HCT116 (cell line): ENCODE results near the gene CACNA1A. TPM values are rescaled to one million over a fixed set of nuclear protein-coding genes. Genes with fewer than 3 reads are reported as not detected.

ENCODE experiments used
- ATAC-seq: fragments of 200-7000 bp; cut with Tn5 transposase; 2 replicates; pipeline ENCODE4 v1.9.1; 2020; ENCODE audit warnings: mild to moderate bottlenecking, moderate library complexity
- BruUV-seq: library from RNA; stranded (reverse); fragments of 400-500 nt; replicated peaks from 2 replicates; lab custom pipeline; 2021; lab: Mats Ljungman, UMichigan
- CTCF ChIA-PET: fragments of 300-600 bp; sonication (Branson Sonifier 250); formaldehyde crosslinking; loops from one replicate; lab custom pipeline; 2021; ENCODE audit warnings: antibody characterized with exemption; lab: Charles Lee
- POLR2A ChIA-PET: fragments of 300-600, 350-600 bp; sonication (Branson Sonifier 250); formaldehyde crosslinking; loops from one replicate; lab custom pipeline; 2021; ENCODE audit warnings: antibody characterized with exemption; lab: Charles Lee
- RAD21 ChIA-PET, 2 experiments: fragments of 300-600 bp; sonication (Branson Sonifier 250); formaldehyde crosslinking; loops; one replicate each; lab custom pipeline; 2023; ENCODE audit warnings: low total read pairs in 2 of 2; ENCODE audit not compliant: uncharacterized antibody in 2 of 2, unreplicated experiment in 2 of 2, low non-redundant PET in 1 of 2; lab: Charles Lee
- DNase-seq: peaks from one replicate; pipeline ENCODE4 v3.0.0-alpha.2; 2010; ENCODE audit warnings: low read depth, low spot score
- H2AFZ ChIP-seq: fragments of 200-600 bp; shearing (Covaris generic), sonication (generic); 2 replicates; pipeline ENCODE4 v1.6.1; 2017; ENCODE audit warnings: low read depth, mixed run types, mixed read lengths, antibody characterized with exemption, low read length; ENCODE audit not compliant: poor library complexity, severe bottlenecking
- H3K27ac ChIP-seq: 2 replicates; pipeline ENCODE4 v1.5.1; 2012; ENCODE audit warnings: low read depth, low read length
- H3K27me3 ChIP-seq: fragments of 200-600 bp; sonication (generic); 2 replicates; pipeline ENCODE4 v1.6.1; 2016; ENCODE audit warnings: mixed run types, low read length, mixed read lengths; ENCODE audit not compliant: insufficient read depth
- H3K36me3 ChIP-seq, 2 experiments: fragments of 200-500 bp in 1 of 2; fragments of 200-600 bp in 1 of 2; sonication (Bioruptor generic) in 1 of 2; sonication (generic) in 1 of 2; 2 replicates each; pipeline versions ENCODE4 v1.5.1 to v1.6.1; 2014 to 2016; ENCODE audit warnings: low read length in 2 of 2, inconsistent platforms in 1 of 2, mixed read lengths in 1 of 2, mixed run types in 1 of 2; ENCODE audit not compliant: insufficient read depth in 2 of 2, control insufficient read depth in 1 of 2
- H3K4me1 ChIP-seq, 2 experiments: fragments of 200-600 bp in 1 of 2; sonication (generic) in 1 of 2; 2 replicates each; pipeline versions ENCODE4 v1.5.1 to v1.6.1; 2012 to 2017; ENCODE audit warnings: low read length in 2 of 2, inconsistent platforms in 1 of 2, mild to moderate bottlenecking in 1 of 2, mixed read lengths in 1 of 2, mixed run types in 1 of 2, moderate library complexity in 1 of 2; ENCODE audit not compliant: insufficient read depth in 2 of 2, control insufficient read depth in 1 of 2
- H3K4me2 ChIP-seq: fragments of 200-600 bp; sonication (generic); 2 replicates; pipeline ENCODE4 v1.6.1; 2017; ENCODE audit warnings: mixed run types, low read length, mixed read lengths
- H3K4me3 ChIP-seq, 2 experiments: fragments of 200-600 bp in 1 of 2; sonication (generic) in 1 of 2; replicated peaks in 1 of 2; 2 replicates each; pipeline ENCODE4 v1.5.1; 2011 to 2016; ENCODE audit warnings: low read length in 2 of 2, control low read depth in 1 of 2, low read depth in 1 of 2, mild to moderate bottlenecking in 1 of 2, mixed read lengths in 1 of 2, mixed run types in 1 of 2
- H3K79me2 ChIP-seq: fragments of 200-600 bp; sonication (generic); 2 replicates; pipeline ENCODE4 v1.6.1; 2017; ENCODE audit warnings: mild to moderate bottlenecking, mixed run types, low read length, moderate library complexity, mixed read lengths; ENCODE audit not compliant: insufficient read depth
- H3K9ac ChIP-seq: fragments of 200-600 bp; sonication (generic); 2 replicates; pipeline ENCODE4 v1.6.1; 2016; ENCODE audit warnings: low read length, mixed read lengths
- H3K9me2 ChIP-seq: fragments of 200-600 bp; sonication (generic), shearing (Covaris generic); 2 replicates; pipeline ENCODE4 v1.6.1; 2017; ENCODE audit warnings: mixed run types, mild to moderate bottlenecking, moderate library complexity; ENCODE audit not compliant: insufficient read depth
- H3K9me3 ChIP-seq, 2 experiments: fragments of 200-500 bp in 1 of 2; fragments of 200-600 bp in 1 of 2; sonication (Bioruptor generic) in 1 of 2; sonication (generic) in 1 of 2; 2 replicates each; pipeline ENCODE4 v1.6.1; 2014 to 2017; ENCODE audit warnings: low read length in 2 of 2, mixed read lengths in 2 of 2, inconsistent platforms in 1 of 2, low read depth in 1 of 2, mild to moderate bottlenecking in 1 of 2, mixed run types in 1 of 2, moderate library complexity in 1 of 2; ENCODE audit not compliant: control insufficient read depth in 1 of 2, insufficient read depth in 1 of 2
- H4K20me1 ChIP-seq: fragments of 200-600 bp; sonication (generic), shearing (Covaris generic); 2 replicates; pipeline ENCODE4 v1.6.1; 2017; ENCODE audit warnings: mixed run types, mild to moderate bottlenecking, moderate library complexity; ENCODE audit not compliant: insufficient read depth
- CBX3 ChIP-seq: IDR thresholded peaks from 2 replicates; pipeline ENCODE4 v1.6.1; 2012; ENCODE audit warnings: low read depth
- CEBPB ChIP-seq: IDR thresholded peaks from 2 replicates; pipeline ENCODE4 v1.6.1; 2012; ENCODE audit warnings: low read depth
- EGR1 ChIP-seq: IDR thresholded peaks from 2 replicates; pipeline ENCODE4 v1.6.1; 2012; ENCODE audit warnings: low read depth
- ELF1 ChIP-seq: IDR thresholded peaks from 2 replicates; pipeline ENCODE4 v1.6.1; 2012; ENCODE audit warnings: low read depth, borderline replicate concordance
- EZH2phosphoT487 ChIP-seq: fragments of 200-600 bp; IDR thresholded peaks from 2 replicates; pipeline ENCODE4 v1.6.1; 2018; ENCODE audit warnings: antibody characterized with exemption, borderline replicate concordance
- FOSL1 ChIP-seq: IDR thresholded peaks from 2 replicates; pipeline ENCODE4 v1.6.1; 2012; ENCODE audit warnings: low read depth
- JUND ChIP-seq: IDR thresholded peaks from 2 replicates; pipeline ENCODE4 v1.6.1; 2012
- POLR2A ChIP-seq: IDR thresholded peaks from 2 replicates; pipeline ENCODE4 v1.7.0; 2011; ENCODE audit warnings: borderline replicate concordance; ENCODE audit not compliant: insufficient read depth, insufficient read length; ENCODE audit errors: extremely low read depth
- POLR2AphosphoS5 ChIP-seq: IDR thresholded peaks from 2 replicates; pipeline ENCODE4 v1.6.1; 2011; ENCODE audit warnings: mild to moderate bottlenecking, low read depth, low read length, moderate library complexity
- RAD21 ChIP-seq: IDR thresholded peaks from 2 replicates; pipeline ENCODE4 v1.6.1; 2012; ENCODE audit warnings: low read depth, mild to moderate bottlenecking
- SIN3A ChIP-seq: IDR thresholded peaks from 2 replicates; pipeline ENCODE4 v1.6.1; 2012; ENCODE audit warnings: low read depth
- SP1 ChIP-seq: IDR thresholded peaks from 2 replicates; pipeline ENCODE4 v1.6.1; 2012; ENCODE audit warnings: low read depth
- TCF7L2 ChIP-seq: IDR thresholded peaks from 2 replicates; pipeline ENCODE4 v1.7.0; 2011; ENCODE audit warnings: borderline replicate concordance, inconsistent platforms; ENCODE audit not compliant: insufficient read depth, insufficient read length; ENCODE audit errors: extremely low read depth
- YY1 ChIP-seq: IDR thresholded peaks from 2 replicates; pipeline ENCODE4 v1.6.1; 2011; ENCODE audit warnings: low read length, low read depth, moderate library complexity, mild to moderate bottlenecking; ENCODE audit not compliant: insufficient replicate concordance; ENCODE audit errors: extremely low read depth
- ZFX ChIP-seq: fragments of 450-650 bp; IDR thresholded peaks from 2 replicates; pipeline ENCODE4 v1.6.1; 2017
- ZNF274 ChIP-seq: fragments of 200-500 bp; sonication (Bioruptor generic); IDR thresholded peaks from 2 replicates; pipeline ENCODE4 v1.6.1; 2014; ENCODE audit warnings: mild to moderate bottlenecking, low read depth, low read length, inconsistent platforms
- intact Hi-C: fragments of 100-400 bp; cut with micrococcal nuclease; formaldehyde crosslinking; loops from 2 replicates; pipeline ENCODE4 v1.10.0; 2022
- total RNA-seq: library from RNA; stranded (reverse); gene quantifications from one replicate; pipeline ENCODE4 v1.2.1, GENCODE V29; 2021; ENCODE audit not compliant: unreplicated experiment
- TF ChIP-seq, protein P1 (sequence below): IDR thresholded peaks from 2 replicates; pipeline ENCODE4 v1.6.1; 2012
- TF ChIP-seq, protein P2 (sequence below): IDR thresholded peaks from 2 replicates; pipeline ENCODE4 v1.6.1; 2012; ENCODE audit warnings: low read depth
- TF ChIP-seq, protein P3 (sequence below): IDR thresholded peaks from 2 replicates; pipeline ENCODE4 v1.6.1; 2011; ENCODE audit warnings: mild to moderate bottlenecking, low read length, moderate library complexity; ENCODE audit not compliant: insufficient replicate concordance; ENCODE audit errors: extremely low read depth

The CACNA1A gene
- total RNA-seq, 1 experiment from 2014 or later: 7.5 TPM

DNA sequence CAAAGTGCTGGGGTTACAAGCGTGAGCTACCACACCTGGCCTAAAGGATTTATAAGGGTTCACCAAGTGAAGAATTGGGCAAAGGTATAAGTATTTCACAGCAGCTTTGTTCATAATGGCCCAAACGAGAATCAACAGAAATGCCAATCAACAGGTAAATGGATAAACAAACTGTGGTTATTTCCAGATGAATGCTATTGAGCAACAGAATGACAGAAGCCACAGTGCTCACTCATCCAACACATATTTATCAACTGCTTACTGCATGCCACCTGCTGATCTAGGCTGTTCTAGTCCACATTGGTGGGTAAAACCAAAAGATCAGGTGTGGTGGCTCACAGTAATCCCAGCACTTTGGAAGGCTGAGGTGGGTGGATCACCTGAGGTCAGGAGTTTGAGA lies 27.7 kb downstream of the CACNA1A start:
- Histone ChIP-seq H2AFZ (no peak overlapping the region), H4K20me1 (no peaks in the 10 kb centered on the region), H3K36me3 (no peaks in the 10 kb centered on the region), H3K9me2 (no peaks in the 10 kb centered on the region), H3K4me3 (no peak overlapping the region), H3K9ac (no peak overlapping the region)
- ATAC-seq (no peak), DNase-seq (no peak)
- BruUV-seq: no TSS peak
- TF ChIP-seq POLR2A: no peak
- TF ChIP-seq, protein P1, sequence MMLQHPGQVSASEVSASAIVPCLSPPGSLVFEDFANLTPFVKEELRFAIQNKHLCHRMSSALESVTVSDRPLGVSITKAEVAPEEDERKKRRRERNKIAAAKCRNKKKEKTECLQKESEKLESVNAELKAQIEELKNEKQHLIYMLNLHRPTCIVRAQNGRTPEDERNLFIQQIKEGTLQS: no peak
- TF ChIP-seq JUND: no peak
- TF ChIP-seq POLR2AphosphoS5: no peak
- no peak for TF ChIP-seq ZNF274
- TF ChIP-seq SP1: no peak
- no peak for TF ChIP-seq EZH2phosphoT487
- no peak for TF ChIP-seq CEBPB
- no peak for TF ChIP-seq SIN3A
- no peak for TF ChIP-seq TCF7L2
- no peak for TF ChIP-seq EGR1
- no peak for TF ChIP-seq FOSL1
- TF ChIP-seq RAD21: no peak
- TF ChIP-seq, protein P2, sequence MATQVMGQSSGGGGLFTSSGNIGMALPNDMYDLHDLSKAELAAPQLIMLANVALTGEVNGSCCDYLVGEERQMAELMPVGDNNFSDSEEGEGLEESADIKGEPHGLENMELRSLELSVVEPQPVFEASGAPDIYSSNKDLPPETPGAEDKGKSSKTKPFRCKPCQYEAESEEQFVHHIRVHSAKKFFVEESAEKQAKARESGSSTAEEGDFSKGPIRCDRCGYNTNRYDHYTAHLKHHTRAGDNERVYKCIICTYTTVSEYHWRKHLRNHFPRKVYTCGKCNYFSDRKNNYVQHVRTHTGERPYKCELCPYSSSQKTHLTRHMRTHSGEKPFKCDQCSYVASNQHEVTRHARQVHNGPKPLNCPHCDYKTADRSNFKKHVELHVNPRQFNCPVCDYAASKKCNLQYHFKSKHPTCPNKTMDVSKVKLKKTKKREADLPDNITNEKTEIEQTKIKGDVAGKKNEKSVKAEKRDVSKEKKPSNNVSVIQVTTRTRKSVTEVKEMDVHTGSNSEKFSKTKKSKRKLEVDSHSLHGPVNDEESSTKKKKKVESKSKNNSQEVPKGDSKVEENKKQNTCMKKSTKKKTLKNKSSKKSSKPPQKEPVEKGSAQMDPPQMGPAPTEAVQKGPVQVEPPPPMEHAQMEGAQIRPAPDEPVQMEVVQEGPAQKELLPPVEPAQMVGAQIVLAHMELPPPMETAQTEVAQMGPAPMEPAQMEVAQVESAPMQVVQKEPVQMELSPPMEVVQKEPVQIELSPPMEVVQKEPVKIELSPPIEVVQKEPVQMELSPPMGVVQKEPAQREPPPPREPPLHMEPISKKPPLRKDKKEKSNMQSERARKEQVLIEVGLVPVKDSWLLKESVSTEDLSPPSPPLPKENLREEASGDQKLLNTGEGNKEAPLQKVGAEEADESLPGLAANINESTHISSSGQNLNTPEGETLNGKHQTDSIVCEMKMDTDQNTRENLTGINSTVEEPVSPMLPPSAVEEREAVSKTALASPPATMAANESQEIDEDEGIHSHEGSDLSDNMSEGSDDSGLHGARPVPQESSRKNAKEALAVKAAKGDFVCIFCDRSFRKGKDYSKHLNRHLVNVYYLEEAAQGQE: no peak
- TF ChIP-seq, protein P3, sequence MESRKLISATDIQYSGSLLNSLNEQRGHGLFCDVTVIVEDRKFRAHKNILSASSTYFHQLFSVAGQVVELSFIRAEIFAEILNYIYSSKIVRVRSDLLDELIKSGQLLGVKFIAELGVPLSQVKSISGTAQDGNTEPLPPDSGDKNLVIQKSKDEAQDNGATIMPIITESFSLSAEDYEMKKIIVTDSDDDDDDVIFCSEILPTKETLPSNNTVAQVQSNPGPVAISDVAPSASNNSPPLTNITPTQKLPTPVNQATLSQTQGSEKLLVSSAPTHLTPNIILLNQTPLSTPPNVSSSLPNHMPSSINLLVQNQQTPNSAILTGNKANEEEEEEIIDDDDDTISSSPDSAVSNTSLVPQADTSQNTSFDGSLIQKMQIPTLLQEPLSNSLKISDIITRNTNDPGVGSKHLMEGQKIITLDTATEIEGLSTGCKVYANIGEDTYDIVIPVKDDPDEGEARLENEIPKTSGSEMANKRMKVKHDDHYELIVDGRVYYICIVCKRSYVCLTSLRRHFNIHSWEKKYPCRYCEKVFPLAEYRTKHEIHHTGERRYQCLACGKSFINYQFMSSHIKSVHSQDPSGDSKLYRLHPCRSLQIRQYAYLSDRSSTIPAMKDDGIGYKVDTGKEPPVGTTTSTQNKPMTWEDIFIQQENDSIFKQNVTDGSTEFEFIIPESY: no peak
- TF ChIP-seq ELF1: no peak
- TF ChIP-seq YY1: no peak
- no peak for TF ChIP-seq CBX3
- no peak for TF ChIP-seq ZFX
- TF ChIP-seq, all 23 proteins: peak for 0
- no peaks in the 10 kb centered on the region for H3K4me1 ChIP-seq
- H3K79me2 ChIP-seq: no peaks in the 10 kb centered on the region
- ChIA-PET RAD21 (no interaction called here), POLR2A (no interaction called here), CTCF (no interaction called here)
- peaks cover 48% of the 10 kb centered on the region for H3K27me3 ChIP-seq
- H3K4me2 ChIP-seq: no peak overlapping the region
- peaks cover 0 to 12% of the 10 kb centered on the region in 2 experiments; a peak in 2 of 4 replicates for H3K9me3 ChIP-seq
- H3K27ac ChIP-seq: no peak overlapping the region
- intact Hi-C loops: no loop called here
